Gastrocnemius medialis (tissue), 4 donors: ENCODE measurements around the gene ANTXR1. TPM values are rescaled to one million over a fixed set of nuclear protein-coding genes. Genes with fewer than 3 reads are reported as not detected.

Source experiments
- ATAC-seq, 2 donors: fragments of 150-250 bp; one replicate each; pipeline ENCODE4 v1.9.1; 2016
- DNase-seq, 2 donors: peaks; one replicate each; pipeline ENCODE4 v3.0.0-alpha.2; 2019
- H3K27ac ChIP-seq, 4 donors: fragments of 200-600 bp; sonication (generic); 1 replicate in 1 of 4; 2 replicates in 3 of 4; pipeline ENCODE4 v1.5.1; 2016 to 2018; ENCODE audit warnings: mild to moderate bottlenecking in 2 of 4, moderate library complexity in 1 of 4
- H3K27me3 ChIP-seq, 3 donors: fragments of 200-600 bp; sonication (generic) in 2 of 3; 1 replicate in 1 of 3; 2 replicates in 2 of 3; pipeline versions ENCODE4 v1.5.1 to v1.6.0; 2016 to 2019; ENCODE audit warnings: mild to moderate bottlenecking in 1 of 3, moderate library complexity in 1 of 3
- H3K36me3 ChIP-seq, 2 donors: fragments of 200-600 bp; sonication (generic) in 1 of 2; one replicate each; pipeline ENCODE4 v1.5.1; 2017 to 2018
- H3K4me1 ChIP-seq, 2 donors: fragments of 200-600 bp; sonication (generic) in 1 of 2; one replicate each; pipeline ENCODE4 v1.5.1; 2016 to 2017; ENCODE audit warnings: mild to moderate bottlenecking in 2 of 2
- H3K4me3 ChIP-seq, 4 donors: fragments of 200-600 bp; sonication (generic) in 3 of 4; 1 replicate in 1 of 4; 2 replicates in 3 of 4; pipeline ENCODE4 v1.5.1; 2016 to 2019; ENCODE audit warnings: mild to moderate bottlenecking in 2 of 4
- H3K9me3 ChIP-seq, 3 donors: fragments of 200-600 bp; sonication (generic) in 2 of 3; 1 replicate in 1 of 3; 2 replicates in 2 of 3; pipeline ENCODE4 v1.5.1; 2016 to 2019
- CTCF ChIP-seq, 5 experiments: fragments of 450-650 bp in 3 of 5; fragments of 200-600 bp in 2 of 5; sonication (generic) in 2 of 5; IDR thresholded peaks in 4 of 5; conservative IDR thresholded peaks in 1 of 5; 1 replicate in 4 of 5; 2 replicates in 1 of 5; pipeline ENCODE4 v1.5.1; 2016 to 2019; ENCODE audit warnings: antibody characterized with exemption in 5 of 5, mild to moderate bottlenecking in 3 of 5, moderate library complexity in 3 of 5
- POLR2A ChIP-seq, 2 donors: fragments of 450-650 bp; IDR thresholded peaks; one replicate each; pipeline ENCODE4 v1.6.1; 2017; ENCODE audit warnings: antibody characterized with exemption in 2 of 2, mild to moderate bottlenecking in 2 of 2, moderate library complexity in 2 of 2
- in situ Hi-C, 4 donors: fragments of 200-750 bp; cut with MboI; loops; one replicate each; pipeline versions ENCODE4 v1.15.0 to v1.8.0; 2017; ENCODE audit warnings: low sequenced_read_pairs in 4 of 4
- intact Hi-C: fragments of 100-400 bp; cut with DNase I; formaldehyde crosslinking; loops from one replicate; pipeline ENCODE4 v1.15.1; 2023; ENCODE audit warnings: low total_unique reads
- total RNA-seq, 4 donors: library from RNA; depleted of rRNA; stranded (reverse); fragments of >200 nt; gene quantifications; one replicate each; pipeline versions ENCODE4 v1.1.0 to v1.2.3, GENCODE V29; 2016

Gene ANTXR1
- total RNA-seq, 4 donors from 2014 or later = 8.0 to 13.6 (median 9.7) TPM

DNA sequence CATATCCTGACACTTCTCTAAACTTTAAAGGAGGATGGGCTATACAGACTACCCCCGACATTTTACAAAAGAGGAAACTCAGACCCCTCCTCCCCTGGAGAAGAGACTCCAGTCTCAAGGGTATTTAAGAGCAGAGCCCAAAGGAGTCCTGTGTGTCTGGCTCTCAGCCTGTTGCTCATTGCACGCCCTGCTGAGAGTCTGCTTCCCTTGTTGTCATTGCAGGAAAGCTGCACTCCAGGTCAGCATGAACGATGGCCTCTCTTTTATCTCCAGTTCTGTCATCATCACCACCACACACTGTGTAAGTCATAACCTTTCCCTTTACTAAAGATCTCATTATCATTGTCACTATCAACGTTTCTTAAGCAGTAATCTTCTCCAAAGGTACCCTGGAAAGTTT lies 111.4 kb downstream of the ANTXR1 start:
- in situ Hi-C loops = no loop called here
- Histone ChIP-seq H3K4me3 (no peak overlapping the region), H3K36me3 (no peaks in the 10 kb centered on the region), H3K27me3 (no peaks in the 10 kb centered on the region), H3K9me3 (no peaks in the 10 kb centered on the region), H3K27ac (no peak overlapping the region), H3K4me1 (no peaks in the 10 kb centered on the region)
- no peak for DNase-seq
- TF ChIP-seq CTCF (IDR thresholded peaks at IDR 0.05 in 4 of 5, conservative IDR thresholded peaks at IDR 0.05 in 1 of 5) (no peak), POLR2A (IDR thresholded peaks at IDR 0.05) (no peak)
- intact Hi-C loops = no loop called here
- no peak for ATAC-seq

- ATAC-seq (no peak), DNase-seq (no peak)
- Histone ChIP-seq H3K4me3 (no peak overlapping the region), H3K27ac (no peak overlapping the region), H3K9me3 (no peaks in the 10 kb centered on the region), H3K27me3 (no peaks in the 10 kb centered on the region), H3K4me1 (no peaks in the 10 kb centered on the region), H3K36me3 (no peaks in the 10 kb centered on the region)
- in situ Hi-C loops (no loop called here), intact Hi-C loops (no loop called here)
- no peak for TF ChIP-seq POLR2A (IDR thresholded peaks at IDR 0.05)
Observed at GRCh38 chr2:69125816-69126215, 112.8 kb downstream of the ANTXR1 start.

- no peak for DNase-seq
- no peaks in the 10 kb centered on the region for H3K27me3 ChIP-seq
- H3K9me3 ChIP-seq = no peaks in the 10 kb centered on the region
- no peak for TF ChIP-seq CTCF (IDR thresholded peaks at IDR 0.05 in 4 of 5, conservative IDR thresholded peaks at IDR 0.05 in 1 of 5)
- TF ChIP-seq POLR2A (IDR thresholded peaks at IDR 0.05) = no peak
- no peaks in the 10 kb centered on the region for H3K36me3 ChIP-seq
- ATAC-seq = no peak
- no peaks in the 10 kb centered on the region for H3K4me1 ChIP-seq
- H3K27ac ChIP-seq = no peak overlapping the region
- in situ Hi-C loops = no loop called here
- intact Hi-C loops = no loop called here
- H3K4me3 ChIP-seq = no peak overlapping the region
Observed at GRCh38 chr2:69126341-69126740, 113.4 kb downstream of the ANTXR1 start.

GRCh38 chr2:69131452-69131851 lies 118.5 kb downstream of the ANTXR1 start:
- Histone ChIP-seq H3K4me3 (no peak overlapping the region), H3K36me3 (no peaks in the 10 kb centered on the region), H3K27me3 (no peaks in the 10 kb centered on the region), H3K4me1 (peaks cover 0 to 4% of the 10 kb centered on the region in 2 donors), H3K9me3 (no peaks in the 10 kb centered on the region), H3K27ac (no peak overlapping the region)
- DNase-seq (no peak), ATAC-seq (no peak)
- in situ Hi-C loops (no loop called here), intact Hi-C loops (no loop called here)
- TF ChIP-seq POLR2A (IDR thresholded peaks at IDR 0.05) (no peak), CTCF (IDR thresholded peaks at IDR 0.05 in 4 of 5, conservative IDR thresholded peaks at IDR 0.05 in 1 of 5) (no peak)

- H3K36me3 ChIP-seq = no peaks in the 10 kb centered on the region
- in situ Hi-C loops (no loop called here), intact Hi-C loops (no loop called here)
- no peaks in the 10 kb centered on the region for H3K27me3 ChIP-seq
- H3K27ac ChIP-seq = no peak overlapping the region
- TF ChIP-seq CTCF (IDR thresholded peaks at IDR 0.05 in 4 of 5, conservative IDR thresholded peaks at IDR 0.05 in 1 of 5) (no peak), POLR2A (IDR thresholded peaks at IDR 0.05) (no peak)
- H3K4me3 ChIP-seq = no peak overlapping the region
- H3K4me1 ChIP-seq = peaks cover 0 to 4% of the 10 kb centered on the region in 2 donors
- DNase-seq (no peak), ATAC-seq (no peak)
- H3K9me3 ChIP-seq = no peaks in the 10 kb centered on the region
Observed at GRCh38 chr2:69131983-69132675, 119.2 kb downstream of the ANTXR1 start.
